ENCODE data around the gene POLR3F. TPM values are rescaled to one million over a fixed set of nuclear protein-coding genes. Genes with fewer than 3 reads are reported as not detected.
A peak's percentile ranks its signal among the peaks of the same experiment; 100 is the strongest.

Gene POLR3F
- polyA plus RNA-seq, 1 donor from 2014 or later: 47.3 TPM

GRCh38 chr20:18465536-18466200 is 1.5 kb upstream of the POLR3F start:
- peaks cover 16% of the 10 kb centered on the region for H3K79me2 ChIP-seq (replicated peaks; ENCODE audit: insufficient read depth, low read length)

GRCh38 chr20:18466574-18466893 is 656 bp upstream of the POLR3F start:
- Histone ChIP-seq H3K4me3 (ENCODE audit: low read length) (peak overlapping the region; percentile 84), H4K20me1 (ENCODE audit: insufficient read depth) (no peaks in the 10 kb centered on the region), H3F3A (ENCODE audit: insufficient read depth, low read length, poor library complexity, severe bottlenecking) (no peaks in the 10 kb centered on the region), H3K4me2 (ENCODE audit: low read length) (peak overlapping the region; percentile 63), H3K27ac (ENCODE audit: low read length) (peak overlapping the region; percentile 82), H3K36me3 (ENCODE audit: insufficient read depth, low read length) (no peaks in the 10 kb centered on the region), H3K9me3 (ENCODE audit: low read length) (no peaks in the 10 kb centered on the region), H3K9ac (ENCODE audit: low read length) (peak overlapping the region; percentile 74), H3K79me2 (replicated peaks; ENCODE audit: insufficient read depth, low read length) (peaks cover 16% of the 10 kb centered on the region), H3K27me3 (ENCODE audit: insufficient read depth, low read depth, low read length) (no peaks in the 10 kb centered on the region), H3K9me2 (ENCODE audit: insufficient read depth, low read length) (no peaks in the 10 kb centered on the region), H2AFZ (ENCODE audit: low read depth, low read length) (peak overlapping the region; percentile 69)
- no peak for TF ChIP-seq TAF1 (IDR thresholded peaks at IDR 0.05; ENCODE audit: low read depth)

More at GRCh38 chr20:18465536-18466200, 1.5 kb upstream of the POLR3F start:
- Histone ChIP-seq H3K27me3 (ENCODE audit: insufficient read depth, low read depth, low read length) (no peaks in the 10 kb centered on the region), H4K20me1 (ENCODE audit: insufficient read depth) (no peaks in the 10 kb centered on the region), H3F3A (ENCODE audit: insufficient read depth, low read length, poor library complexity, severe bottlenecking) (no peaks in the 10 kb centered on the region), H3K4me3 (ENCODE audit: low read length) (peak overlapping the region; percentile 84), H2AFZ (ENCODE audit: low read depth, low read length) (no peak overlapping the region), H3K9me2 (ENCODE audit: insufficient read depth, low read length) (no peaks in the 10 kb centered on the region), H3K4me2 (ENCODE audit: low read length) (peak overlapping the region; percentile 63), H3K9ac (ENCODE audit: low read length) (no peak overlapping the region), H3K27ac (ENCODE audit: low read length) (no peak overlapping the region), H3K36me3 (ENCODE audit: insufficient read depth, low read length) (no peaks in the 10 kb centered on the region), H3K9me3 (ENCODE audit: low read length) (no peaks in the 10 kb centered on the region)
- no peak for TF ChIP-seq REST (IDR thresholded peaks at IDR 0.05; ENCODE audit: borderline replicate concordance)
- no peak for TF ChIP-seq RAD21 (conservative IDR thresholded peaks at IDR 0.05)
- no peak for TF ChIP-seq POLR2AphosphoS5 (IDR thresholded peaks at IDR 0.05)
- TF ChIP-seq MXI1 (conservative IDR thresholded peaks at IDR 0.05; ENCODE audit: poor library complexity, severe bottlenecking): no peak
- TF ChIP-seq EZH2 (IDR thresholded peaks at IDR 0.05; ENCODE audit: borderline replicate concordance, insufficient read depth, low read length, poor library complexity, severe bottlenecking): no peak
- TF ChIP-seq EP300 (conservative IDR thresholded peaks at IDR 0.05; ENCODE audit: poor library complexity, severe bottlenecking): no peak
- TF ChIP-seq SMC3 (conservative IDR thresholded peaks at IDR 0.05; ENCODE audit: poor library complexity): no peak
- TF ChIP-seq CTCF (IDR thresholded peaks at IDR 0.05; ENCODE audit: poor library complexity, severe bottlenecking): no peak
- TF ChIP-seq TAF1 (IDR thresholded peaks at IDR 0.05; ENCODE audit: low read depth): no peak

Data from neural cell (in vitro differentiated cells).